IgD-negative memory B cell (primary cell): ENCODE measurements around the gene ASB13. TPM values are rescaled to one million over a fixed set of nuclear protein-coding genes. Genes with fewer than 3 reads are reported as not detected.

ENCODE experiments used
- H3K27ac Mint-ChIP-seq, 3 donors: one replicate each; pipeline ENCODE4 v1.8.0; 2020 to 2022; ENCODE audit warnings: mild to moderate bottlenecking in 3 of 3, mixed read lengths in 3 of 3, moderate library complexity in 1 of 3
- H3K27me3 Mint-ChIP-seq: one replicate; pipeline ENCODE4 v1.8.0; 2021; ENCODE audit warnings: mixed read lengths
- H3K36me3 Mint-ChIP-seq: one replicate; pipeline ENCODE4 v1.8.0; 2020; ENCODE audit warnings: mild to moderate bottlenecking, mixed read lengths
- H3K4me1 Mint-ChIP-seq, 3 donors: one replicate each; pipeline ENCODE4 v1.8.0; 2020 to 2022; ENCODE audit warnings: mixed read lengths in 3 of 3, mild to moderate bottlenecking in 1 of 3
- H3K4me3 Mint-ChIP-seq, 4 donors: one replicate each; pipeline ENCODE4 v1.8.0; 2020 to 2022; ENCODE audit warnings: mild to moderate bottlenecking in 4 of 4, mixed read lengths in 4 of 4, moderate library complexity in 3 of 4
- H3K9me3 Mint-ChIP-seq, 3 donors: one replicate each; pipeline ENCODE4 v1.8.0; 2020 to 2021; ENCODE audit warnings: mixed read lengths in 3 of 3, mild to moderate bottlenecking in 1 of 3
- polyA plus RNA-seq: library from polyadenylated mRNA; unstranded; fragments of 300-500 nt; fragmentation: Illumina TruSeq; gene quantifications from one replicate; pipeline ENCODE4 v1.2.3, GENCODE V29; 2021

ASB13 gene
- polyA plus RNA-seq, 1 donor from 2014 or later: 6.6 TPM

- Mint-ChIP-seq H3K36me3 (no peaks in the 10 kb centered on the region), H3K4me3 (peak within 1 kb of the TSS; percentile 91 to 97 (median 95)), H3K4me1 (peaks cover 19 to 38% (median 31%) of the 10 kb centered on the region in 3 donors), H3K9me3 (no peaks in the 10 kb centered on the region), H3K27me3 (no peaks in the 10 kb centered on the region), H3K27ac (peak within 1 kb of the TSS; percentile 91 to 96 (median 92))
These were observed 18.0 kb upstream of the ASB13 start, which contains the start of gene TASOR2 for GRCh38 chr10:5684318-5684970. Gene TASOR2 (plus strand): TSS chr10:5684838. CDS start chr10:5720643, 35,805 bp downstream.

DNA sequence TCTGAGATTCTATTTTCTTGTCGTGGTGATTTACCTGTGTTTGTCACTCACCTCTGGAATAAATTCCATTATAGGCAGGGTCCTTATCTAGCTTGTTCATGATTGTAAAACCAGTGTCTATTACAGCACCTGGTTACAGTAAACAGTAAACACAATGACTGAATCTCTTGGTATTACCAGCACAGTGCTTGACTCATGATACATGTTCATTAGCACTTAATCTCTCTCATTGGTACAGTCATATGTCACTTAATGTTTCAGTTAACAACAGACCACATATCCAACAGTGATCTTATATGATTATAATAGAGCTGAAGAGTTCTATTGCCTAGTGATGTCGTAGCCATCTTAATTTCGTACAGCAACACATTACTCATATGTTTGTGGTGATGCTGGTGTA, 16.7 kb upstream of the ASB13 start:
- no peak overlapping the region for H3K4me3 Mint-ChIP-seq

DNA sequence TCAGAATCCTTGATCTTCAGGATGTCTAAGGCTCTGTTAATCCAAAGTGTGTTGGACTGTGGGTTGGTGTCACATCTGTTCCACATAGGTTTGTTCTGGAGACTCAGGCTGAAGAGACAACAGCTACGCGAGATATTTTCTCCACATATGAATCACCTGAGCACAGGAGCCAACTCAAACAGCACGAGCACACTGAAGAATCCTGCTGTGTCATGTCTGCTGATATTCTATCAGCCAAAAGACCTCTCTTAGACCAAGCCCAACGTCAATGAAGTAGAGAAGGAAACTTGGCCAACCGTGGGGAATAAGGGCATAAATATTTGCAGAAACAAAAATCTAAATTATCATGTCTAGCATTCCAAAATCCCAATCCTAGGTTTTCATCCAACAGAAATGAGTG, 15.5 kb upstream of the ASB13 start:
- Mint-ChIP-seq H3K27me3 (peaks cover 10% of the 10 kb centered on the region), H3K4me1 (peaks cover 8 to 23% (median 18%) of the 10 kb centered on the region in 3 donors), H3K27ac (peak overlapping the region in 2 of 3 donors; percentile 6 to 20), H3K36me3 (no peaks in the 10 kb centered on the region), H3K9me3 (peaks cover 0 to 2% (median 0%) of the 10 kb centered on the region in 3 donors), H3K4me3 (peak overlapping the region in 1 of 4 donors; percentile 69)

More for the DNA sequence above, 16.7 kb upstream of the ASB13 start:
- Mint-ChIP-seq H3K27me3 (peaks cover 4% of the 10 kb centered on the region), H3K36me3 (no peaks in the 10 kb centered on the region), H3K4me1 (peaks cover 11 to 31% (median 21%) of the 10 kb centered on the region in 3 donors), H3K9me3 (no peaks in the 10 kb centered on the region), H3K27ac (peak overlapping the region in 1 of 3 donors; percentile 6)

DNA sequence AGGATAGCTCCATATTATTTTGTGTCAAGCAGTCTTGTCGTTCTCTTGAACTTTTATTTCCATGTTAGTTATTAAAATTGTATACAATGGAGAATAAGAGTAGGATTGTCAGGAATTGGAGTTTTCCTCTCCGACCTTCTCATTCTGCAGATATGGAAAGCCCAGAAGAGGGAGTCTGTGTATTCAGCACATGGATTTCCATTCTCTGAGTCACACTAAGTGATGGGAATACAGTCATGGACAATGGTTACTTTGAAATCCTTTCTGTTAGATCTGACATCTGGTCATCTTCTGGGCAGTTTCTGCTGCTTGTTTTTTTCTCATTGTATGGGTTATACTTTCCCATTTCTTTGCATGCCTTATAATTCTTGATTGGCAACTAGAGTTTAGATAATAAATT, 13.2 kb upstream of the ASB13 start:
- H3K27ac Mint-ChIP-seq: no peak overlapping the region
- H3K27me3 Mint-ChIP-seq: peaks cover 13% of the 10 kb centered on the region
- H3K4me3 Mint-ChIP-seq: no peak overlapping the region
- peaks cover 2 to 15% (median 12%) of the 10 kb centered on the region in 3 donors for H3K4me1 Mint-ChIP-seq
- peaks cover 0 to 2% (median 0%) of the 10 kb centered on the region in 3 donors for H3K9me3 Mint-ChIP-seq
- H3K36me3 Mint-ChIP-seq: peaks cover 2% of the 10 kb centered on the region

DNA sequence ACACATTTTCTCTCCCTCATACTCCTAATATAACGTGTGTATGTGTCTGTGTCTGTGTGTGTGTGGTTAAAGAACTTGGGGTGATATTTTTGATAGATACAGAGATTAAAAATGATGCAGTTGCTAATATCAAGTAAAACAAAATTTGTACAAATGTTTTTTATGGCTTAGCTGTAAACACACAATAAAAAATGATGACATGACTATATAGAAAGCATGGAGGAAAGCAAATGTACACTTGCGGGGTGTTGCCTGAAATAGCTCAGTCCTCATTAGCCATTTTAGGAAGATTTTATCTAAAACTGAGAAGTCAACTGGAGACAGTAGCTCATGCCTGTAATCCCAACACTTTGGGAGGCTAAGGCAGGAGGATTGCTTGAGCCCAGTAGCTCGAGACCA, 12.6 kb upstream of the ASB13 start:
- Mint-ChIP-seq H3K9me3 (peaks cover 0 to 2% (median 2%) of the 10 kb centered on the region in 3 donors), H3K27me3 (peaks cover 17% of the 10 kb centered on the region), H3K4me3 (no peak overlapping the region), H3K4me1 (peaks cover 0 to 11% (median 7%) of the 10 kb centered on the region in 3 donors), H3K36me3 (peaks cover 2% of the 10 kb centered on the region), H3K27ac (no peak overlapping the region)

DNA sequence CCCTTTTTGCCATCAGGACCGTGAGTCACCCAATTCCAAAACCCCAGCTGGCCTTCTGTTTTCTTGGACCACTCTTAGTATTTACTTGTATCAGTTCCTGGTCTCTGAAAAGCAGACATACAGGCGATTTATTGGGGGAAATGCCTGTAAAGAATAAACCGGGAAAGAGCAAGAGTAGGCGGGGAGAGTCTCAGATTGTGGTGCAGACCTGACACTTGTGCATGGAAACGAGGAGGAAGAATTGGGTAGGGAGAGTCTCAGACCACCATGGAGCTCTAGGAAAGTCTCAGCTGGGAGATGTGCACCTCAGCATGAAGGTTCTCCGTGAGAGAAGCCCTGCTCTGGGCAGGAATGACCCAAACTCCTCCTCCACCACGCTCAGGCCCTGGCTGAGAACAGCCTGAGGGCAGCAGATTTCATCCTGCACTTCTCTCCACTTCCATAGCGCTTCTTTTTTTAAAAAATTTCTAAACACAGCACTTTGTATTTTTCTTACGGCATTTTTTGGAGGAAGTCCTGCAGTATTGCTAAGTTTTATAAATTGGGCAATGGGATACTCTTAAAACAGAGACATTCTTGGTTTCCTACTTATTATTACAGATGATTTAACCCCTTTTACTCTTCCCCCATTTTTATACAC, 12.1 kb upstream of the ASB13 start:
- Mint-ChIP-seq H3K27ac (peak overlapping the region in 1 of 3 donors; percentile 7), H3K4me3 (no peak overlapping the region)

DNA sequence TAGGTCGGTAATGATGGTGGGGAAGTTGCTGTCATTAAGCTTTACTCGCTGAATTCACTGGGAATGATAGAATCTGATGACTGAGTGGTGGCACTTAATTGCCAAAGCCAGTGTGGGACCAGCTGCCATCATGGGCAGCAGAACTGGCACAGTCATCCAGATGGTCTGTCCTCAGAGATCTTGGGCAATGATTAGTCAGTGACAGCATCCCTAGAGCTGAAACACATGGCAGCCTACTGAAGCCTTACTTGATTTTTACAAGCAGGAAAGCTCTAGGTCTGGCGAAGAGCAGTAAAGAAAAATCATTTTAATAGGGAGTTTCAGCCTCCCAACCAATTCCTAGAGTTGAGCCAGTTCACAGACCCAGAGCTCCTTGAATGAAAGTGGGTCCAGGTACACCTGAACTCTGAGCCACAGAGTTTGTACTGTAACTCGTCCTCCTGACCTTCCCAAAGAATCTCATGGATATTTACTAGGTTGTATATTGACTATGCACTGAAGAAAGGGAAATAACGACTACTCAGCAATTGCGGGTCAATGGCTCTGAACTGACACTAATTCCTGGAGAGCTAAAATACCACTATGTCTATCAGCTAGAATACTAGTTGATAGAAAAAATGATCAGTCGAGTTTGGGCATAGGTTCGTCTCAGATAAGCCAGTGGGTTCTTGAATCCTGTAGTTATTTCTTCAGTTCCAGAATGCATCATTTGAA, 4.4 kb upstream of the ASB13 start:
- peaks cover 6 to 9% (median 8%) of the 10 kb centered on the region in 3 donors for H3K4me1 Mint-ChIP-seq
- H3K27me3 Mint-ChIP-seq: peaks cover 14% of the 10 kb centered on the region
- H3K27ac Mint-ChIP-seq: no peak overlapping the region
- peaks cover 4% of the 10 kb centered on the region for H3K36me3 Mint-ChIP-seq
- peaks cover 0 to 6% (median 4%) of the 10 kb centered on the region in 3 donors for H3K9me3 Mint-ChIP-seq
- peak overlapping the region in 2 of 4 donors; percentile 6 to 65 for H3K4me3 Mint-ChIP-seq

More for the DNA sequence above, 12.1 kb upstream of the ASB13 start:
- H3K36me3 Mint-ChIP-seq: peaks cover 2% of the 10 kb centered on the region
- peaks cover 0 to 4% (median 2%) of the 10 kb centered on the region in 3 donors for H3K9me3 Mint-ChIP-seq
- H3K27me3 Mint-ChIP-seq: peaks cover 17% of the 10 kb centered on the region
- H3K4me1 Mint-ChIP-seq: peaks cover 0 to 7% (median 5%) of the 10 kb centered on the region in 3 donors

DNA sequence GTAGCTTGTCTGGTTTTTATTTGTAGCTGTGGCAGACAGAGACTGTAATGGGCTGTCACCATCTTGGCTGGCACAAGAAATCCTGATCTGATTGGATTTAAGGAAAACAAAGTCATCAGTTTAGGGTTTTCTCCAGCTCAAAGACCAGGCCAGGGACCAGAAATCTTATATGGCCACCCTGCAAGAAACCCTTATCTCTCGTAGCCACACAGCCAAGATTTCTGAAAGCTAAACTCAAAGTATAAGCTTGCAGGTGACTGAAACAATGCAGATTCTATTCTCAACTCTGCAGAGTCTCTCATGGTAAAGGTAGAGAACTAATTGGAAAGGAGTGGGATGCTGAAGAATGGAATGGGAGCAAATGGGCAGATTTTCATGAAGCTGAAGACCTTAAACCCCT, 3.2 kb upstream of the ASB13 start:
- Mint-ChIP-seq H3K9me3 (peaks cover 0 to 6% (median 4%) of the 10 kb centered on the region in 3 donors), H3K27ac (no peak overlapping the region), H3K27me3 (peaks cover 14% of the 10 kb centered on the region), H3K4me1 (peaks cover 10 to 14% (median 13%) of the 10 kb centered on the region in 3 donors), H3K36me3 (peaks cover 3% of the 10 kb centered on the region), H3K4me3 (no peak overlapping the region)

DNA sequence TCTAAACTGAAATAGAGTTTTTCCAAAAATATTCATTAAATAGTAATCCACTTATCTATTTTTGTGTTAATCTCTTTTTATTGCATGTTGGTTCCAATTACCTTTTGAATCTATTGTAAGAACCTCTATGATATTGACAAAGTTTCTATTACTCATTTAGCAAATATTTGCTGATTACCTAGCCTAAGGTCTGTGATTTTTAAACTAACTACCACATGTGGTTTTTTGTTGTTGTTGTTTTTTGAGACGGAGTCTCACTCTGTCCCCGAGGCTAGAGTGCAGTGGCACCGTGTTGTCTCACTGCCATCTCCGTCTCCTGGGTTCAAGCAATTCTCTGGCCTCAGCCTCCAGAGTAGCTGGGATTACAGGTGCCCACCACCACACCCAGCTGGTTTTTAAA, 2.0 kb upstream of the ASB13 start:
- Mint-ChIP-seq H3K27me3 (peaks cover 10% of the 10 kb centered on the region), H3K4me1 (peaks cover 12 to 18% (median 14%) of the 10 kb centered on the region in 3 donors), H3K4me3 (peak overlapping the region in 1 of 4 donors; percentile 27), H3K36me3 (peaks cover 3% of the 10 kb centered on the region), H3K9me3 (peaks cover 0 to 6% (median 0%) of the 10 kb centered on the region in 3 donors), H3K27ac (no peak overlapping the region)

- H3K27me3 Mint-ChIP-seq: peaks cover 10% of the 10 kb centered on the region
- peaks cover 15 to 18% (median 18%) of the 10 kb centered on the region in 3 donors for H3K4me1 Mint-ChIP-seq
- no peak overlapping the region for H3K27ac Mint-ChIP-seq
- peak overlapping the region; percentile 91 to 96 (median 92) for H3K4me3 Mint-ChIP-seq
- peaks cover 3% of the 10 kb centered on the region for H3K36me3 Mint-ChIP-seq
- no peaks in the 10 kb centered on the region for H3K9me3 Mint-ChIP-seq
These were observed 641 bp upstream of the ASB13 start for GRCh38 chr10:5666841-5667630.

- H3K4me1 Mint-ChIP-seq: peaks cover 15 to 19% (median 18%) of the 10 kb centered on the region in 3 donors
- peak overlapping the region in 1 of 3 donors; percentile 17 for H3K27ac Mint-ChIP-seq
- peaks cover 2% of the 10 kb centered on the region for H3K36me3 Mint-ChIP-seq
- no peaks in the 10 kb centered on the region for H3K9me3 Mint-ChIP-seq
- peaks cover 7% of the 10 kb centered on the region for H3K27me3 Mint-ChIP-seq
- peak overlapping the region; percentile 75 to 97 (median 86) for H3K4me3 Mint-ChIP-seq
These were observed 905 bp downstream of the ASB13 start for GRCh38 chr10:5665373-5666007.

GRCh38 chr10:5663692-5664427, 2.5 kb downstream of the ASB13 start:
- Mint-ChIP-seq H3K27ac (no peak overlapping the region), H3K4me3 (peak overlapping the region in 1 of 4 donors; percentile 50), H3K36me3 (peaks cover 1% of the 10 kb centered on the region), H3K9me3 (no peaks in the 10 kb centered on the region), H3K27me3 (peaks cover 12% of the 10 kb centered on the region), H3K4me1 (peaks cover 23 to 30% (median 24%) of the 10 kb centered on the region in 3 donors)
